HG03575 (cell line): ENCODE measurements around the gene STK24.
"Not testable (repeated sequence)": the region's sequence is repeated elsewhere in the genome, so short reads cannot be mapped to it uniquely, and the experiment has no call there.

Experiments used
- ATAC-seq: cut with Tn5 transposase; IDR thresholded peaks from one replicate; pipeline ENCODE4 v1.9.1; 2021; ENCODE audit not compliant: unreplicated experiment, insufficient number of reproducible peaks, low FRiP score; ENCODE audit errors: extremely low read depth

STK24 gene

DNA sequence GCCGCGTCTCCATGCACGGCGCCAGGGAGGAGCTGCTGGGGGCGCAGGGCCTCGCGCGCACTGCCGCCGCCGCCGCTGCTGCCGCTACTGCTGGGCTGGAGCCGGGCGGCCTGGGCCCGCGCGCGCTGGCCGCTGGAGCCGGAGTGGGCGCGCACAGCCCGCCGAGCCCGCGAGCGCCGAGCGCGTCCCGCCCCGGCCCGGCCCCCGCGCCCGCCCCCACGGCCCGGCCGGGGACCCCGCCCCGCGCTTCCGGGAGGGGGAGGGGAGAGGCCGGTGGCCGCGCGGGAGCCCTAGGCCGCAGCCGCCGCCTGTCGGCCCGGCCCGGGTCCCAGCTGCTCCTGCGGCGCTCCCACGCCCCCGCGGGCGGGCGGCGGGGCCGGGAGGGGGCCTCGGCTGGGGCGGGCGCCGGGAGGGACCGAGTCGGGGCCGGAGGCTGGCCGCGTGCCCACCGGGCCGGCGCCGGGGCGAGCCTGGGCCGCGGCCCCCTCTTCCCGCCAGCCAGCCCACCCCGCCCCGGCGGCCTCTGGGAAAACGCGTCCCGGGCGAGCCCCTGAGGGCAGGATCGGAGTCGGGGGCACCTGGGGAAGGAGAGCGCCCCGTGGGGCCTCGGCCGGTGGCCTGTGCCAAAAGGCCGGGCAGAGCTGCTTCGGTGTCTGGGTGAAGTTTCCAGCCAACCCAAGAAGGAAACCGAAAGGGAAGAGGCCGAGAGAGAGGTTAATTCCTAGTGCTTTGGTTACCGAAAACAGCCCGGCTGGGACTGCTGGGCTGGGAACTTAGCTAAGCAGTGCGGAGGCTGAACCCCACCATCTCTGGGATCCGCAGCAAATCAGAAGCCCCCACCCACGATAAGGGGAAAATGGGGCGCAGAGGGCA is at the start of gene STK24:
Gene STK24, minus strand, starts transcription at position 145 of the 873 bp plus-strand sequence. CDS start 321 bp downstream, outside the sequence.
- ATAC-seq = peak; percentile 34

DNA sequence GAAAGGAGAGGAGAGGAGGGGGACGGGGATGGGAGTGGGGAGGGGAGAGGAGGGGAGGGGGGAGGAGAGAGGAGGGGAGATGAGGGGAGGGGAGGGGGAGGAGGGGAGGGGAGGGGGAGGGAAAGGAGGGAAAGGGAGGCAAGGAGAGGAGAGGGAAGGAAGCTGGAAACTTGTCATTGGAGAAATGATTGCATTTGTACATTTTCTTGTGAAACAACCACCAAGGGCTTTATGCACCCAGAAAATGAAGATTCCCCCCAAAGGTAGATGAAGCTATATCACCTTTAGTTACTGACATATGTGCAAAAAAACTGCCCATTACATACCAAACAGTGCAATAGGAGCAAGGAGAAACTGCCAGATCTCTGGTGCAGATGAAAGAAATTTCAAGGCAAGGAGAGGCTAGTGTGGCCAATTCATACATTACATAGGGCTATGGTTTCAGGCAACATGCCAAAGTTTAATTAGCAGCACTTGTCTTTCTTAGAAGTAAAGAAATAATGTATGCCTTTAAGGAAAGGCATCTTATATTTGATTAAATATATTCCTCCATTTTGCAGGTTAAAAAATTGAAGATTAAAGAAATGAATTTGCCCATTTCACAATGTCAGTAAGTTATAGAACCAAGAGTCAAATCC is 49.5 kb upstream of the STK24 start:
- no peak for ATAC-seq

DNA sequence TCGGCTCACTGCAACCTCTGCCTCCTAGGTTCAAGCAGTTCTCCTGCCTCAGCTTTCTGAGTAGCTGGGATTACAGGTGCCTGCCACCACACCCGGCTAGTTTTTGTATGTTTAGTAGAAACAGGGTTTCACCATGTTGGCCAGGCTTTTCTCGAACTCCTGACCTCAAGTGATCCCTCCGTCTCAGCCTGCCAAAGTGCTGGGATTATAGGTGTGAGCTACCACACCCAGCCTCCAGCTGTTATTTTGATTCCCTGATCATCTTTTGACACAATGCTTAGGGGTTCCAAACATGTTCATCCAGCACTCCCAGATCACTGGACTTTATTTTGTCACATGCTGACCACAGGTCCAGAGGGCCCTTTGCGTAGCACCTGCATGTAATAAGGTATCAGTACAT is 47.7 kb upstream of the STK24 start:
- not testable (repeated sequence) for ATAC-seq

DNA sequence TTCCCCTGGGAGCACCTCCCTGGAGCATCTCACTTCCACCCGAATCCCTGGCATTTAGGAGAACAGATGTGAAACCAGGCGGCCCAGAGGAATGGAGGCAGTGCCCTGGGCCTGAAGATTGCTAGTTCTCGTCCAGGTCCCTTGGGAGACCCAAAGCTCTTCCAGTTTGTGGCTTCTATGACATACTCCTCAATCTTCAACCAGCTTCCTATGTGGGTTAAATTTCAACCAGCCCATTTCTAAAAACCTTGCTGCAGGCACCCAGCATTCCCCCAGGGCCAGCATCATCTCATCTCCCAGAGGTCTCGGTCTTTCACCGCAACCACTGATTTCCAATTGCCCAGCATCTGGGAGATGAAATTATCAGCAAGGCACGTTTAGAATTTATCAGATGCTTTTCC is 46.0 kb upstream of the STK24 start:
- no peak for ATAC-seq

DNA sequence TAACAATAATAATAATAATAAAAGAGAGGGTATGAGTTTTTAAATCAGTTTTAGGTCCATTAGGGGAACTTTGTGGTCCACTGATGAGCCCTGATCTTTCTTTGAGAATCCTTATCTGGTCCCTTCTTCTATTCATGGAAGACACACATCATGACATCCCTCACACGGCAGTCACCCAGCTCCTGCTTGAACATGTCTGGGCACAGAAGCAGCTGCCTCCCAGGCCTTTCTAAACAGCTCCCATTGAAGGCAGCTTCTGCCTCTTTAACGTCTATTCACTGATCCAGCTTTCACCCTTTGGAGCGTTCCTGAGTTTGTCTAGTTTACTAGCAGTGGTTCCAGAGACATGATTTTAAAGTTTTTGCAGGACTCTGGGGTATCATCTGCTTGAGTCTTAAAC is 42.6 kb upstream of the STK24 start:
- no peak for ATAC-seq

DNA sequence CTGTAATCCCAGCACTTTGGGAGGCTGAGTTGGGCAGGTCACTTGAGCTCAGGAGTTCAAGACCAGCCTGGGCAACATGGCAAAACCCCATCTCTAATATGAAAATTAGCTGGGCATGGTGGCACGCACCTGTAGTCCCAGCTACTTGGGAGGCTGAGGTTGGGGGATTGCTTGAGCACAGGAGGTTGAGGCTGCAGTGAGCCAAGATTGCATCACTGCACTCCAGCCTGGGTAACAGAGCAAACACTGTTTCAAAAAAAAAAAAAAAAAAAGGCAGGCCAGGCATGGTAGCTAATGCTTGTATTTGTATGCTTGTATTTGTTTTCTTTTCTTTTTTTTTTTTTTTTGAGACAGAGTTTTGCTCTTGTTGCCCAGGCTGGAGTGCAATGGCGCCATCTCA is 38.7 kb upstream of the STK24 start:
- not testable (repeated sequence) for ATAC-seq

DNA sequence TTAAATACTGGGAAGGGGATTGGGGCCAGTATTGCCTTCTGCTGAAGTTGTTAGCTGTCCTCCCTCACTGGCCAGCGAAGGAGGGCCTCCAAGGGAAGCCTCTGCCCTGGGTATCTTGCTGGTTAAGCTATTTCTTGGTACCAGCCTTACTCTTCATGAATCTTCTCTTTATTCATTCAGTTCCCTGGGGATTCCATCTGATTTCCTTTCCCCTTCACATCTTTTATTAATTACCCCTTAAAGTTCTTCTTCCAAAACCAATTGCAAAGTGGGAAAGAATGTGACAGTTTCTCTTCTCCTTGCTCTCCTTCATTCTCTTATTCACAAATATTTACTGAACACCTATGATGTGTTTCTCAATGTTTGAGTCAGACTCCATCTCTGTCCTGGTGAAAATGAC is 36.7 kb upstream of the STK24 start:
- no peak for ATAC-seq

DNA sequence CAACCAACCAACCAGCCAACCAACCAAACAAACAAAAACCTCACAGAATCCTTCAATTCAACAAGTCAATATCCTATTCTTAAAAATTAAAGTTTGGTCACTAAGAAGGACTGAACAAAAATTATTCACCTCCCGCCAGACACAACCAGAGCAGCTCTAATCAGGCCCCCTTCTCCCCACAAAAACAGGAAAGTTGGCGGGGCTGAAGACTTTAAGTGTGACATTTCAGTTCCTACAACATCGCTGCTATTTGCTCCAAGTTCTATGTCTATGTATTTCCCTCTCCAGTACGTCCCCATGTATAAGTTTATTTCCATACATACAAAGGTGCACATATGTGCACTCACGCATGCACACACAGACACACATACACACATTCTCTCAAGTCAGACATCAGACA is 32.8 kb upstream of the STK24 start:
- ATAC-seq = no peak

DNA sequence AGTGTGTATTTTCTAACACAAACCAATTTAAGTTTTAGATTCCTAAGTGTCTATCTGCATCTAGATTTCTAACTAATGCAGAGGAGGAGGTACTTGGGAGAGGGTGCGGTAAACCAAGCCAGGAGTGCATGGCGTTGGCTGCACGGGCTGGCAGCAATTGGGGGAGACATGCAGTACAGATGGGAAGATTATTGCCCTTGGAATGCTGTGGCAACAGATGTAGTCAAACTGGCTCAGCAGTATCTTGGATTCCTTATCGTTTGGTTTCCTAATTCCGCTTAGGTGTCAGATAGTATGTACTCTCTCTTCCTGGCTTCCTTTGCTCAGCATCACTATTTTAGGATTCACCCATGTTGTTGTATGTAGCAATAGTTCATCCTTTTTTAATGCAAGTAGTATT is 29.4 kb upstream of the STK24 start:
- ATAC-seq = no peak

DNA sequence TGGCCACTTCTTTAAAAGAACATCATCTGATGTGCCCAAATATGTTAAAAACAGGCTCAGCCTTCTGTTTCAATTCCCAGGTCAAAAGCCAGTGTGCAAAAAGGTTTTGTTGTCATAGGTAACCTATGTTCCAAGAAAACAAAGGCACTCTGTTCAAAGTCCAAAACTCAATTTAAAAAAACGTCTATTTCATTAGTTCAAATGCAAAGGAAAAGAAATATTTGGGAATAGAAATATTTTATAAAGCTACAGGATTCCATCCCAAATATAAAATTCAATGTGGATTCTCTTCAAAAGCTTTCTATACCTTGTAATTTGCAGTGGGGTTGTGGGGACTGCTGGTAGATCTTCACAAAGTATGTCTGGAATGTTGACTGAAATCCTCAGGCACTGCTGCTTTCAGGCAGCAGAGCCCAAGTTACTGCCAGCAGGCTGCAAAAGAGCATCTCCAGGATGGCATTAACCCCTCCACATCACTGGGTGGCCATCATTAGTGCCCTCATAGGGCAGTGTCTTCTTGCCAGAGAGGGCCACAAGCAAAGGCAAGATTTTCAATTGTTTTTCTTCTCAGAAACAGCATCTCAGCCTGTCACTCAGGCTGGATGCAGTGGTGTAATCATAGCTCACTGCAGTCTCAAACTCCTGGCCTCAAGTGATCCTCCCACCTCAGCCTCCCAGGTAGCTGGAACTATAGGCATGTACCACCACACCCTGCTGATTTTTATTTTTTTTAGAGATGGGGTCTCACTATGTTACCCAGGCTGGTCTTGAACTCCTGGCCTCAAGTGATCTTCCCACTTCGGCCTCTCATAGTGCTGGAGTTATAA is 22.8 kb upstream of the STK24 start:
- ATAC-seq = no peak

DNA sequence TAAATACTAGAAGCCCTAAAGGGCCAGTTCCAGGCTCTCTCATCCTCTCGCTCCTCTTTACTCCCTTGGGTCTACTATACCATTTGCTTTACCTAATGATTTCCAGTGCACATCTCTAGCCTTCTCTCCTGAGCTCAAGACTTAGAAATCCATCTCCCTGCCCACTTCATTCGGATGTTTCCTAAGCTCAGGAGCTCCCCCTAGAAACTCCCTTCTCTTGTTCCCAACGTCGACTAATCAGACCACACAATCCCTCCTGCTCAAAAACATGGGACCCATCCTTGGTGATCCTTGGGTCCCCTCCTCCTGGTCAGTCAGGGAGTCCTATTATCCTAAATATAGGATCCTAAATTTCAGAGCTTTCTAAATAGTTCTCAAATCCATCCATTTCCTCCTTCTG is 21.1 kb upstream of the STK24 start:
- no peak for ATAC-seq

DNA sequence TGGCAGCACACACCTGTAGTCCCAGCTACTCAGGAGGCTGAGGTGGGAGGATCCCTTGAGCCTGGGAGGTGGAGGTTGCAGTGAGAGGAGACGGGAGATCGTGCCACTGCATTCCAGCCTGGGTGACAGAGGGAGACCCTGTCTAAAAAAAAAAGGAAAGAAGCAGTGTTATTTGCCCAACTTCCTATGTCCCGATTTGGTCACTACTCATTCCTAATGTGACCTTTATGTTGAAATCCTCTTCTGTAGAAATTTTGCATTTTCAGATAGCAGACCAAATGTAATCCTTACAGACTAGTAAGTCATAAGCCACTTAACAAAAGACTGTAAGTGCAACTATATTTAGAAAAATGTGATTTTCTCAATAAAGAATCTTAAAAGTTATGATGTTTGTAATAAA is 18.2 kb upstream of the STK24 start:
- no peak for ATAC-seq

DNA sequence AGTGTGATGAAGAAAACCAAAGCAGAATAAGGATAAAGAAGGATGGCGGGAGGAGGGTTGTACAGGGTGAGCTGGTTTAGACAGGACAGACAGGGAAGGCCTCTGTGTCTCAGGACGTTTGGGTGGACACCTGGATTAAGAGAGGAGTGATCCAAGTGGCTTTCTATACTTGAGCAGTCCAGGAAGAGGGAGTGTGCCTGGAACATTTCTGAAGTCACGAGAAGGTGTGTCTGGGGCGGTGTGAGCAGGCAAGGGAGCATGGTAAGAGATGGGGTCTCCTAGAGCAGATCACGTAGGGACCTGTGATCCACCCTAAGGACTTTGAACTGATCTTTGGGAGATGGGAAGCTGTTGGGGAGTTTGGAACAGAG is 15.4 kb upstream of the STK24 start:
- no peak for ATAC-seq

DNA sequence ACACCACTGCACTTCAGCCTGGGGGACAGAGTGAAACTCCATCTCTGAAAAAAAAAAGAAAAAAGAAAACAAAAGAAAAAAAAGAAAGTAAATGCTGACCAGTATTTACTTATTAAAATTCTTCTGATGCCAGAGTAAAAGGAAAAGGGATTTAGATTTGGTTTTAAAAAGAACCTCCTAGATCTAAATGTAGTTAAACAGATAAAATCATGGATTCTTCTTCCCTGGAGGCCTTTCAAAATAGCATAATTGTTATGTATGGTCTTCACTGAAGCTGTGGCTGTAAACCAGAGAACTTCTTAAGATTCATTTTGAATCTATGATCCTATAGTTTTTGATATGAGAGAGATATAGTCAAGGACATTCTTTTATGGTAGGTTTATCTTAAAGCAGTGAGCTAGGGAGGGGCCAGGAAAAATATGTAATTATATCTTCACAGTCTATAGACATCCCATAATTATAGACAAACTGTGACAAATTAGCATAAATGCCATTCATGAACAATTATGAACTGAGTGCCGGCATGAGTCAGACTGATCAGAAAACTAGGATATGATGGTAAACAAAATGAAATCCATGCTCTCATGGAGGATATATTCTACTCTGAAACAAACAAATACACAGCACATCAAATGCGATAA is 14.9 kb upstream of the STK24 start:
- no peak for ATAC-seq

DNA sequence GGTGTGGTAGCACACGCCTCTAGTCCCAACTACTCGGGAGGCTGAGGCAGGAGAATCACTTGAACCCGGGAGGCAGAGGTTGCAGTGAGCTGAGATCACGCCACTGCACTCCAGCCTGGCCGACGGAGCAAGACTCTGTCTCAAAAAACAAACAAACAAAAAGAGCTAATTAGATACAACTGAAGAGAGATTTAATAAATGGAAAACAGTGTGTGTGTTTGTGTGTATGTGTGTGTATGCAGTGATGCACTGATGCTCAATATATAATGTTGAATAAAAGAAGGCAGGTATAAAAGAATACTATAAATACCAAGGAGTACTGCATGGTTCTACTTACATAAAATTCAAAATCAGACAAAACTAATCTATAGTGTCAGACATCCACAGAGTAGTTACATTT is 13.6 kb upstream of the STK24 start:
- not testable (repeated sequence) for ATAC-seq

DNA sequence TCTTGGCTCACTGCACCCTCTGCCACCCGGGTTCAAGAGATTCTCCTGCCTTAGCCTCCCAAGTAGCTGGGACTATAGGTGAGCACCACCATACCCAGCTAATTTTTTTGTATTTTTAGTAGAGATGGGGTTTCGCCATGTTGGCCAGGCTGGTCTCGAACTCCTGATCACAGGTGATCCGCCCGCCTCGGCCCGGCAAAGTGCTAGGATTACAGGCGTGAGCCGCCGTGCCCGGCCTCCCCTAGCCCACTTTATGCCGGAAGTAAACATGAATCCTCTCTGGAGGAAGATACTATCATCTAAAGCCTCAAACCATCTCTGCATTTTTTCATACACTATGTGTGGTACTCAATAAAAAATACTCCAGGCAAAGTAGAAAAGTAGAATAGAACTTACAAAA is 12.6 kb upstream of the STK24 start:
- not testable (repeated sequence) for ATAC-seq

DNA sequence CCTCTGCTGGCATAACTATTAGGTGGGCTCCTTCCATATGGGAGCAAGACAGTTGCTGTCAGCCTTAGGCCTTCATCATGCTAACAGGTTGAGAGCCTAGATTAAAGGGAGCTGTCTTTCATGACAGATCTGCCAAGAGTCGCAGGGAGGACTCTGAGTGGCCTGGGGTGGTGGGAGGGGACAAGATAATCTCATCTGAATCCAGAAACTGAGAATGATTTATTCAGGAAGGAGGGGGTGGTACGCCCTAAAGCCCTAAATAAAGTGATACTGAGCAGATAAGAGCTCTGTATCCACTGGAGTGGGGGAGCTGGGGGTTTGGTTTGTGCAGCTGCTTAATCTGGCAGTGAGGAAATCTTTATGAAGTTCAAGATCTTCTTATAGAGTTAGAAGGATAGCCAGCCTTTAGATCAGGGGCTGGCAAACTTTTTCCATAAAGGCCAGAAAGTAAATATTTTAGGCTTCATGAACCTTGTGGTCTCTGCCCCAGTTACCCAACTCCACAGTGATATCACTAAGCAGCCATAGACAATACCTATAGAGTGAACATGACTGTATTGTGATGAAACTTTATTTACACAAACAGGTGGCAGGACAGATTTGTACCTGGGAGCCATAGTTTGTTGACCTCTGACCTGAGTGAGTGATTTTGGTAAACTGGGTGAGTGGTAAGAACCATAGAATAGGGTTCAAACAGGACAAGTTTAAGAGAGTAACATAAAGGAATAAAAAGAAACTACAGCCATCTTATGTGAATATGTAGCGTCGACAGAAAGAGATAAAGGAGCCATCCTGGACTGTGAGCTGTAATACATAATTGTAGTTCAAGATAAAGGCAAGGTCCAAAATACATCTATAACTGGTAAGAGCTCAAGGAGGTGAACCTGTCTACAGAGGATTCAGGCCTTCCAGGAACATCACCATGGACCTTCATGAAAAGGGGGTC is 9.8 kb upstream of the STK24 start:
- no peak for ATAC-seq

DNA sequence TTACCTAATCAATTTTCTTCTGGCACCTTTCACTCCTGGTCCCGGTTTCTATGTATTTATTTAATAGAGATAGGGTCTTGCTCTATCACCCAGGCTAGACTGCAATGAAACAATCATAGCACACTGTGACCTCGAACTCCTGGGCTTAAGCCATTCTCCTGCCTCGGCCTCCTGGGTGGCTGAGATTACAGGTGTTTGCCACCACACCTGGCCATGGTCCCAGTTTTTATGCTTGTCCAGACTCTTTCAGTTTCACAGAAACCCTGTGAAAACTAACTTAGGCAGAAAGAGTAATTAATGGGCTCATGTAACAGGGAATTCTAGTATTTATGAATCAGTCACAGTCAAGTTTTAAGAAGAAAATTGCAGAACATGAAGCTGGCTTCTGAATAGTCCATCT is 9.0 kb upstream of the STK24 start:
- ATAC-seq = no peak
